GM18868 (cell line): ENCODE results near the gene DYNC1I1.

Experiments
- ATAC-seq: cut with Tn5 transposase; IDR thresholded peaks from one replicate; pipeline ENCODE4 v1.9.1; 2021; ENCODE audit warnings: mild to moderate bottlenecking, moderate library complexity; ENCODE audit not compliant: unreplicated experiment

DYNC1I1 gene

GRCh38 chr7:95955748-95956147 is 183.4 kb downstream of the DYNC1I1 start:
- no peak for ATAC-seq

- ATAC-seq, result no peak
These were observed 185.2 kb downstream of the DYNC1I1 start for GRCh38 chr7:95957510-95957909.

GRCh38 chr7:95960706-95961244 is 188.4 kb downstream of the DYNC1I1 start:
- ATAC-seq, result no peak

GRCh38 chr7:95963446-95963990 is 191.2 kb downstream of the DYNC1I1 start:
- no peak for ATAC-seq

GRCh38 chr7:95971716-95972115 is 199.4 kb downstream of the DYNC1I1 start:
- no peak for ATAC-seq

- no peak for ATAC-seq
These were observed 200.2 kb downstream of the DYNC1I1 start for GRCh38 chr7:95972523-95972922.

- no peak for ATAC-seq
These were observed 201.8 kb downstream of the DYNC1I1 start for GRCh38 chr7:95974108-95974507.

GRCh38 chr7:95976369-95977060 is 204.2 kb downstream of the DYNC1I1 start:
- no peak for ATAC-seq

GRCh38 chr7:95977994-95978393 is 205.6 kb downstream of the DYNC1I1 start:
- no peak for ATAC-seq

- no peak for ATAC-seq
These were observed 207.8 kb downstream of the DYNC1I1 start for GRCh38 chr7:95980167-95980566.

GRCh38 chr7:95980706-95981105 is 208.4 kb downstream of the DYNC1I1 start:
- ATAC-seq, result no peak

- ATAC-seq, result no peak
These were observed 213.9 kb downstream of the DYNC1I1 start for GRCh38 chr7:95986178-95986764.

GRCh38 chr7:95989301-95989700 is 216.9 kb downstream of the DYNC1I1 start:
- no peak for ATAC-seq

- ATAC-seq, result no peak
These were observed 221.0 kb downstream of the DYNC1I1 start for GRCh38 chr7:95993380-95993779.

GRCh38 chr7:95996174-95996573 is 223.8 kb downstream of the DYNC1I1 start:
- ATAC-seq, result no peak

- ATAC-seq, result no peak
These were observed 224.5 kb downstream of the DYNC1I1 start for GRCh38 chr7:95996886-95997285.

- ATAC-seq, result no peak
These were observed 225.3 kb downstream of the DYNC1I1 start for GRCh38 chr7:95997632-95998031.

- no peak for ATAC-seq
These were observed 227.1 kb downstream of the DYNC1I1 start for GRCh38 chr7:95999481-95999880.

GRCh38 chr7:96004578-96004977 is 232.2 kb downstream of the DYNC1I1 start:
- no peak for ATAC-seq

GRCh38 chr7:96005271-96005670 is 232.9 kb downstream of the DYNC1I1 start:
- ATAC-seq, result no peak

GRCh38 chr7:96009148-96009547 is 236.8 kb downstream of the DYNC1I1 start:
- ATAC-seq, result no peak

GRCh38 chr7:96013836-96014235 is 241.5 kb downstream of the DYNC1I1 start:
- ATAC-seq, result no peak
